Activated naive CD4-positive, alpha-beta T cell treated with anti-CD3 and anti-CD28 coated beads for 36 hours (primary cell): ENCODE results near the gene METTL14. TPM values are rescaled to one million over a fixed set of nuclear protein-coding genes. Genes with fewer than 3 reads are reported as not detected.

ENCODE experiments used
- CTCF ChIA-PET: fragments of 350-600 bp; sonication (Branson Sonifier 250); formaldehyde crosslinking; loops from one replicate; lab custom pipeline; 2021; ENCODE audit warnings: antibody characterized with exemption; lab: Charles Lee
- DNase-seq: peaks from one replicate; pipeline ENCODE4 v3.0.0-alpha.2; 2020
- H3K27ac Mint-ChIP-seq: one replicate; pipeline ENCODE4 v1.8.0; 2021; ENCODE audit warnings: mild to moderate bottlenecking, mixed read lengths
- H3K27me3 Mint-ChIP-seq: one replicate; pipeline ENCODE4 v1.8.0; 2021; ENCODE audit warnings: low read depth, mixed read lengths
- H3K36me3 Mint-ChIP-seq: one replicate; pipeline ENCODE4 v1.8.0; 2021; ENCODE audit warnings: low read depth, mixed read lengths
- H3K4me1 Mint-ChIP-seq: one replicate; pipeline ENCODE4 v1.8.0; 2021; ENCODE audit warnings: low read depth, mixed read lengths
- H3K4me3 Mint-ChIP-seq: one replicate; pipeline ENCODE4 v1.8.0; 2021; ENCODE audit warnings: mild to moderate bottlenecking, moderate library complexity, mixed read lengths
- H3K9me3 Mint-ChIP-seq: one replicate; pipeline ENCODE4 v1.8.0; 2021; ENCODE audit warnings: mixed read lengths
- intact Hi-C: fragments of 100-400 bp; cut with micrococcal nuclease; formaldehyde crosslinking; loops from one replicate; pipeline ENCODE4 v1.15.1; 2023
- total RNA-seq, 2 experiments: library from RNA; stranded (reverse); gene quantifications; one replicate each; pipeline ENCODE4 v1.2.3, GENCODE V29; 2021

The METTL14 gene
- total RNA-seq, 2 experiments from 2014 or later, result 35.9 to 36.9 TPM

GRCh38 chr4:118716304-118716703, 31.1 kb downstream of the METTL14 start:
- Mint-ChIP-seq H3K27ac (no peak overlapping the region), H3K36me3 (peaks cover 7% of the 10 kb centered on the region), H3K9me3 (no peaks in the 10 kb centered on the region), H3K4me1 (peaks cover 11% of the 10 kb centered on the region), H3K27me3 (no peaks in the 10 kb centered on the region), H3K4me3 (no peak overlapping the region)
- intact Hi-C loops, result no loop called here
- DNase-seq, result no peak
- CTCF ChIA-PET, result no interaction called here

- Mint-ChIP-seq H3K9me3 (no peaks in the 10 kb centered on the region), H3K4me3 (no peak overlapping the region), H3K4me1 (no peaks in the 10 kb centered on the region), H3K36me3 (peaks cover 4% of the 10 kb centered on the region), H3K27ac (no peak overlapping the region), H3K27me3 (no peaks in the 10 kb centered on the region)
- intact Hi-C loops, result no loop called here
- DNase-seq, result no peak
- CTCF ChIA-PET, result no interaction called here
These were observed 33.4 kb downstream of the METTL14 start for GRCh38 chr4:118718511-118719170.

GRCh38 chr4:118721752-118722151, 36.6 kb downstream of the METTL14 start:
- Mint-ChIP-seq H3K36me3 (peaks cover 14% of the 10 kb centered on the region), H3K4me3 (no peak overlapping the region), H3K9me3 (no peaks in the 10 kb centered on the region), H3K27me3 (no peaks in the 10 kb centered on the region), H3K27ac (no peak overlapping the region), H3K4me1 (no peaks in the 10 kb centered on the region)
- CTCF ChIA-PET, result no interaction called here
- intact Hi-C loops, result no loop called here
- DNase-seq, result no peak

- H3K27me3 Mint-ChIP-seq, result no peaks in the 10 kb centered on the region
- intact Hi-C loops, result no loop called here
- no peaks in the 10 kb centered on the region for H3K4me1 Mint-ChIP-seq
- H3K36me3 Mint-ChIP-seq, result peaks cover 18% of the 10 kb centered on the region
- no peaks in the 10 kb centered on the region for H3K9me3 Mint-ChIP-seq
- no peak for DNase-seq
- no peak overlapping the region for H3K4me3 Mint-ChIP-seq
- CTCF ChIA-PET, result no interaction called here
- no peak overlapping the region for H3K27ac Mint-ChIP-seq
These were observed 38.2 kb downstream of the METTL14 start for GRCh38 chr4:118723369-118723768.

- Mint-ChIP-seq H3K27me3 (no peaks in the 10 kb centered on the region), H3K36me3 (peaks cover 25% of the 10 kb centered on the region)
- CTCF ChIA-PET, result interaction anchor here (1.4 kb wide), 1 partner anchor 14 kb away, joined by 7 read pairs; no protein-coding TSS in a partner anchor
These were observed 42.2 kb downstream of the METTL14 start for GRCh38 chr4:118727360-118727759.

GRCh38 chr4:118729287-118730286, 44.4 kb downstream of the METTL14 start:
- H3K36me3 Mint-ChIP-seq, result peaks cover 27% of the 10 kb centered on the region
- peaks cover 7% of the 10 kb centered on the region for H3K4me1 Mint-ChIP-seq
- DNase-seq, result no peak
- intact Hi-C loops, result no loop called here
- H3K4me3 Mint-ChIP-seq, result no peak overlapping the region
- CTCF ChIA-PET, result no interaction called here
- H3K9me3 Mint-ChIP-seq, result no peaks in the 10 kb centered on the region
- no peaks in the 10 kb centered on the region for H3K27me3 Mint-ChIP-seq
- H3K27ac Mint-ChIP-seq, result no peak overlapping the region

More at GRCh38 chr4:118727360-118727759, 42.2 kb downstream of the METTL14 start:
- DNase-seq, result no peak
- H3K4me1 Mint-ChIP-seq, result peaks cover 7% of the 10 kb centered on the region
- H3K4me3 Mint-ChIP-seq, result no peak overlapping the region
- no peak overlapping the region for H3K27ac Mint-ChIP-seq
- intact Hi-C loops, result no loop called here
- no peaks in the 10 kb centered on the region for H3K9me3 Mint-ChIP-seq

GRCh38 chr4:118730683-118731082, 45.5 kb downstream of the METTL14 start:
- Mint-ChIP-seq H3K27me3 (no peaks in the 10 kb centered on the region), H3K4me3 (no peak overlapping the region), H3K36me3 (peaks cover 26% of the 10 kb centered on the region), H3K4me1 (peaks cover 7% of the 10 kb centered on the region), H3K27ac (no peak overlapping the region), H3K9me3 (no peaks in the 10 kb centered on the region)
- intact Hi-C loops, result no loop called here
- CTCF ChIA-PET, result no interaction called here
- DNase-seq, result no peak

- DNase-seq, result no peak
- Mint-ChIP-seq H3K4me3 (no peak overlapping the region), H3K27ac (no peak overlapping the region), H3K4me1 (peaks cover 7% of the 10 kb centered on the region), H3K27me3 (no peaks in the 10 kb centered on the region), H3K36me3 (peaks cover 20% of the 10 kb centered on the region), H3K9me3 (no peaks in the 10 kb centered on the region)
- CTCF ChIA-PET, result interaction anchor here (0.6 kb wide), 1 partner anchor 433 kb away, joined by 3 read pairs; no protein-coding TSS in a partner anchor
- intact Hi-C loops, result no loop called here
These were observed 47.6 kb downstream of the METTL14 start for GRCh38 chr4:118732591-118733330.

- Mint-ChIP-seq H3K27ac (no peak overlapping the region), H3K9me3 (no peaks in the 10 kb centered on the region), H3K4me3 (no peak overlapping the region), H3K4me1 (peaks cover 7% of the 10 kb centered on the region), H3K36me3 (peaks cover 23% of the 10 kb centered on the region), H3K27me3 (no peaks in the 10 kb centered on the region)
- CTCF ChIA-PET, result no interaction called here
- intact Hi-C loops, result no loop called here
- no peak for DNase-seq
These were observed 49.5 kb downstream of the METTL14 start for GRCh38 chr4:118734491-118735205.

- intact Hi-C loops, result no loop called here
- Mint-ChIP-seq H3K9me3 (no peaks in the 10 kb centered on the region), H3K4me3 (no peak overlapping the region), H3K36me3 (peaks cover 28% of the 10 kb centered on the region), H3K27me3 (no peaks in the 10 kb centered on the region), H3K4me1 (no peaks in the 10 kb centered on the region), H3K27ac (no peak overlapping the region)
- no peak for DNase-seq
- CTCF ChIA-PET, result interaction anchor here (1.0 kb wide), 1 partner anchor 35 kb away, joined by 4 read pairs; no protein-coding TSS in a partner anchor
These were observed 51.7 kb downstream of the METTL14 start for GRCh38 chr4:118736900-118737299.

GRCh38 chr4:118738090-118738489, 52.9 kb downstream of the METTL14 start:
- no peaks in the 10 kb centered on the region for H3K9me3 Mint-ChIP-seq
- no peaks in the 10 kb centered on the region for H3K4me1 Mint-ChIP-seq
- H3K27ac Mint-ChIP-seq, result no peak overlapping the region
- CTCF ChIA-PET, result interaction anchor here (0.6 kb wide), 1 partner anchor 15 kb away, joined by 5 read pairs; no protein-coding TSS in a partner anchor
- H3K36me3 Mint-ChIP-seq, result peaks cover 23% of the 10 kb centered on the region
- H3K4me3 Mint-ChIP-seq, result no peak overlapping the region
- intact Hi-C loops, result no loop called here
- no peak for DNase-seq
- H3K27me3 Mint-ChIP-seq, result no peaks in the 10 kb centered on the region
